Activated CD4-positive, alpha-beta memory T cell treated with anti-CD3 and anti-CD28 coated beads, Interleukin-2, amount 10 ng/mL, durations not matched to agents 7 days and 5 days (primary cell): ENCODE data around the gene FBXL20. TPM values are rescaled to one million over a fixed set of nuclear protein-coding genes. Genes with fewer than 3 reads are reported as not detected.
"Not testable (repeated sequence)": the region's sequence is repeated elsewhere in the genome, so short reads cannot be mapped to it uniquely, and the experiment has no call there.

Experiments
- CTCF ChIA-PET: fragments of 350-600 bp; sonication (Branson Sonifier 250); formaldehyde crosslinking; loops from one replicate; lab custom pipeline; 2021; ENCODE audit warnings: antibody characterized with exemption, inconsistent platforms; lab: Charles Lee
- POLR2A ChIA-PET: fragments of 350-600 bp; sonication (Branson Sonifier 250); formaldehyde crosslinking; loops from one replicate; lab custom pipeline; 2021; ENCODE audit warnings: antibody characterized with exemption; lab: Charles Lee
- DNase-seq: peaks from one replicate; pipeline ENCODE4 v3.0.0-alpha.2; 2020
- H3K27ac Mint-ChIP-seq: one replicate; pipeline ENCODE4 v1.8.0; 2021; ENCODE audit warnings: mild to moderate bottlenecking, mixed read lengths
- H3K27me3 Mint-ChIP-seq: one replicate; pipeline ENCODE4 v1.8.0; 2021; ENCODE audit warnings: mixed read lengths
- H3K36me3 Mint-ChIP-seq: one replicate; pipeline ENCODE4 v1.8.0; 2021; ENCODE audit warnings: low read depth, mixed read lengths
- H3K4me1 Mint-ChIP-seq: one replicate; pipeline ENCODE4 v1.8.0; 2021; ENCODE audit warnings: mixed read lengths
- H3K4me3 Mint-ChIP-seq: one replicate; pipeline ENCODE4 v1.8.0; 2021; ENCODE audit warnings: mild to moderate bottlenecking, mixed read lengths
- H3K9me3 Mint-ChIP-seq: one replicate; pipeline ENCODE4 v1.8.0; 2021; ENCODE audit warnings: mixed read lengths
- total RNA-seq, 2 experiments: library from RNA; stranded (reverse); gene quantifications; one replicate each; pipeline ENCODE4 v1.2.3, GENCODE V29; 2021

FBXL20 gene
- total RNA-seq, 2 experiments from 2014 or later: 17.5 to 18.4 TPM

- H3K27ac Mint-ChIP-seq: no peak overlapping the region
- no peak overlapping the region for H3K4me3 Mint-ChIP-seq
- peaks cover 3% of the 10 kb centered on the region for H3K4me1 Mint-ChIP-seq
- peaks cover 2% of the 10 kb centered on the region for H3K36me3 Mint-ChIP-seq
- ChIA-PET POLR2A (interaction anchor here (0.6 kb wide), 1 partner anchor 1482 kb away, joined by 3 read pairs; no protein-coding TSS in a partner anchor), CTCF (interaction anchor here (0.7 to 2.4 kb wide), 3 partner anchors 9 to 921 kb away, joined by 3 to 9 read pairs (median 6); no protein-coding TSS in a partner anchor)
- H3K9me3 Mint-ChIP-seq: no peaks in the 10 kb centered on the region
- no peak for DNase-seq
- no peaks in the 10 kb centered on the region for H3K27me3 Mint-ChIP-seq
Measured at GRCh38 chr17:39252788-39253460, 148.5 kb downstream of the FBXL20 start.

- peaks cover 3% of the 10 kb centered on the region for H3K4me1 Mint-ChIP-seq
- H3K27me3 Mint-ChIP-seq: no peaks in the 10 kb centered on the region
- peaks cover 2% of the 10 kb centered on the region for H3K36me3 Mint-ChIP-seq
- DNase-seq: no peak
- no peak overlapping the region for H3K4me3 Mint-ChIP-seq
- ChIA-PET CTCF (interaction anchor here (0.7 to 2.4 kb wide), 4 partner anchors 8 to 920 kb away, joined by 3 to 9 read pairs (median 4); no protein-coding TSS in a partner anchor), POLR2A (interaction anchor here (0.6 kb wide), 1 partner anchor 1481 kb away, joined by 3 read pairs; no protein-coding TSS in a partner anchor)
- H3K9me3 Mint-ChIP-seq: no peaks in the 10 kb centered on the region
- H3K27ac Mint-ChIP-seq: no peak overlapping the region
Measured at GRCh38 chr17:39251997-39252396, 149.4 kb downstream of the FBXL20 start.

DNA sequence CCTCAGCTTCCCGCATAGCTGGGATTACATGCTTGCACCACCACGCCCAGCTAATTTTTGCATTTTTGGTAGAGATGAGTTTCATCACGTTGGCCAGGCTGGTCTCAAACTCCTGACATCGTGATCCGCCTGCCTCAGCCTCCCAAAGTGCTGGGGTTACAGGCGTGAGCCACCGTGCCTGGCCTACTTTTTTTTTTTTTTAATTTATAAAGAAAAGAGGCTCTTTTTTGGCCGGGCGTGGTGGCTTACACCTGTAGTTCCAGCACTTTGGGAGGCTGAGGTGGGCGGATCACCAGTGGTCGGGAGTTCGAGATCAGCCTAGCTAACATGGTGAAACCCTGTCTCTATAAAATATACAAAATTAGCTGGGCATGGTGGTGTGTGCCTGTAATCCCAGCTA is 151.3 kb downstream of the FBXL20 start:
- POLR2A ChIA-PET, H3K36me3 Mint-ChIP-seq, DNase-seq, H3K27me3 Mint-ChIP-seq, H3K4me1 Mint-ChIP-seq, H3K9me3 Mint-ChIP-seq, H3K4me3 Mint-ChIP-seq, H3K27ac Mint-ChIP-seq: not testable (repeated sequence)
- CTCF ChIA-PET: interaction anchor here (0.7 to 3.7 kb wide), 4 partner anchors 12 to 267 kb away, joined by 4 to 10 read pairs (median 6); partner anchors contain the start of gene ARL5C

DNA sequence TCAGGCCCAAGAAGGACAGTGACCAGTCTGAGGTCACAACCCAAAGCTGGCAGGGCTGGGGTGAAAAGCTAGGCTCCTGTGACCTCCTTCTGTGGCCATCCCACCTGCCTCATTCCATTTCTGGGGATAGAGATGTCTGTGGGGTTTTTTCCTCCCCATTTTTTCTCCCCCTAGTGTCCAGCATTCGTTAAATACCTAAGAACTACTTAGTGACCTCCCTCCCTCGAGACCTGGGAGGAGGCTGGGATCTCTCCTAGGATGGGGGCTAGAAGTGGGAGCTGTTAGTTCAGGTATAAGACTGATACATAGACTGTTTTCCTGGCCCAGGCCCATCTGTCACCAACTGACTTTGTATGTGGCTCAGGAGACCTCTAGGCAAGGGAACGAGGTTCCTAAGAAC is 155.2 kb downstream of the FBXL20 start:
- H3K4me1 Mint-ChIP-seq: peaks cover 14% of the 10 kb centered on the region
- no peaks in the 10 kb centered on the region for H3K36me3 Mint-ChIP-seq
- no peak for DNase-seq
- H3K4me3 Mint-ChIP-seq: no peak overlapping the region
- POLR2A ChIA-PET: interaction anchor here (1.9 kb wide), 1 partner anchor 40 kb away, joined by 6 read pairs; no protein-coding TSS in a partner anchor
- no peaks in the 10 kb centered on the region for H3K27me3 Mint-ChIP-seq
- no peaks in the 10 kb centered on the region for H3K9me3 Mint-ChIP-seq
- no peak overlapping the region for H3K27ac Mint-ChIP-seq
- CTCF ChIA-PET: interaction anchor here (0.6 to 20.4 kb wide), 4 partner anchors 10 to 263 kb away, joined by 3 to 208 read pairs (median 22); no protein-coding TSS in a partner anchor

DNA sequence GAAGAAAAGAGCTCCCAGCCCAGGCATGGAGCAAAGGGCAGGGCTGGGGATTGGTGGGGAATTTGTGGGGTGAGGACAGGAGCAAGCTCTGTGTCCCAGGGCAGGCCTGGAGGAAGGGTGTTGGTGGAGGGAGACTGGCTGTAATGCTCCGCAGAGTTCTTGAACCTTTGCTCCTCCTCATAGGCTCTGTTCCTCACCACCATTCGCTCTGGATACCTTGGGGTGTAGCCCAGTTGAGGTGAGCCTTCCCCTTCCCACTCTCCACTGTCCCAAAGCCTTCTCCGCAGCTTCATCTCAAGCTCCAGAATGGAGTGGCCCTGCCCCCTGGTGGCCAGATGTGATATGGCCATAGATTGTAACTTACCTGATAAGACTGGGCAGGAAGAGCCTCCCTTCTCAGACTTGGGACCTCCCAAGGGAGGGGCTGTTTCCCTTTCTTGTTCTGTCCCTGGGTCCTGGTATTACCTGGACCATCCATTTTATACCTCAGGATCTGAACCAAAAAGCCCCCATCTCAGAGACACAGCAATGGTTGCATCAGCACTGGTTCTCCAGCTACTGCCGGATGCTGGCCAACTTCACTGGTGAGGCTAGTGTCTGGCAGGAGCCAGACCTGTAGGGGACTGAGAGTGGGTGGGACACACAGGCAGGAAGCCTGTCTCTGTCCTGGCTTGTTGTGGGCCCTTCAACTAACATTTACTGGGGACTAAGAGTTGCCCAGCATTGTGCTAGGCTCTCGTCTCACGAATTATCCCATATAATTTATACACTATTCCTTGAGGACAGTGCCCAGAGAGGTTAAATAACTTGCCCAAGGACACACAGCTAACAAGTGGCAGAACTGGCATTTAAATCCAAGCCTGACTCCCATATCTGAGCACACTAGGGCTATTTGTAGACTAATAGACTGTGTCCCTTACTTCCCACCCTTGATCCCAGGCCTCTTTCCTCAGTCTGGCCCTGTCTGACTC is 156.5 kb downstream of the FBXL20 start:
- no peak overlapping the region for H3K4me3 Mint-ChIP-seq
- POLR2A ChIA-PET: interaction anchor here (1.0 to 1.9 kb wide), 7 partner anchors 9 to 92 kb away, joined by 3 to 10 read pairs (median 5); partner anchors contain the start of gene RPL19
- CTCF ChIA-PET: interaction anchor here (0.6 to 20.4 kb wide), 35 partner anchors 8 to 828 kb away, joined by 3 to 208 read pairs (median 3); partner anchors contain the start of genes ARL5C and MED24
- H3K9me3 Mint-ChIP-seq: no peaks in the 10 kb centered on the region
- H3K27me3 Mint-ChIP-seq: no peaks in the 10 kb centered on the region
- H3K27ac Mint-ChIP-seq: no peak overlapping the region
- peaks cover 15% of the 10 kb centered on the region for H3K4me1 Mint-ChIP-seq
- DNase-seq: peak; percentile 89
- no peaks in the 10 kb centered on the region for H3K36me3 Mint-ChIP-seq

GRCh38 chr17:39244016-39244599 is 157.3 kb downstream of the FBXL20 start:
- Mint-ChIP-seq H3K9me3 (no peaks in the 10 kb centered on the region), H3K4me1 (peaks cover 23% of the 10 kb centered on the region), H3K4me3 (no peak overlapping the region), H3K27ac (no peak overlapping the region), H3K36me3 (no peaks in the 10 kb centered on the region), H3K27me3 (no peaks in the 10 kb centered on the region)
- POLR2A ChIA-PET: interaction anchor here (1.0 to 1.9 kb wide), 7 partner anchors 8 to 91 kb away, joined by 3 to 10 read pairs (median 5); partner anchors contain the start of gene RPL19
- CTCF ChIA-PET: interaction anchor here (0.6 to 20.4 kb wide), 35 partner anchors 8 to 810 kb away, joined by 3 to 208 read pairs (median 3); partner anchors contain the start of genes ARL5C and MED24
- DNase-seq: no peak

DNA sequence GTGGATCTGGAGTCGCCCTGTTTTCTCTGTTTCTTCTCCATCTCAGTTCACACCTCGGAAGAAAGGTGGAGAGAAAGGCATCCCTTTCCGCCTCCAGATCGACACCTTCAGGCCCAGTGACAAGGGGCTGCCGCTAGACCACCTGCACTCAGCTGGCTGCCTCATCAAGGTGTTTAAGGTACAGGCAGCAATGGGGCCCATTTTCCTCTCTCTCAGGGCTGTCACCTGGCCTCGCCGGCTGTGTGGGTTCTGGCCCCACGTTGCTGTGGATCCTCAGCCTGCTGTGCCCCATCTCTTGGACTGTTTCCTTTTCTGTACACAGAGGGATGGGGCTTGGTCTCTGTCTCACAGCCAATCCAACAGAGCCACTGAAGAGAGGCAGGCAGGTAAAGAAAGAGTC is 158.3 kb downstream of the FBXL20 start:
- no peak overlapping the region for H3K27ac Mint-ChIP-seq

GRCh38 chr17:39240631-39241030 is 160.8 kb downstream of the FBXL20 start:
- Mint-ChIP-seq H3K9me3 (no peaks in the 10 kb centered on the region), H3K4me1 (peaks cover 35% of the 10 kb centered on the region), H3K27me3 (no peaks in the 10 kb centered on the region), H3K36me3 (no peaks in the 10 kb centered on the region), H3K27ac (no peak overlapping the region), H3K4me3 (no peak overlapping the region)
- POLR2A ChIA-PET: no interaction called here
- CTCF ChIA-PET: interaction anchor here (0.9 to 20.4 kb wide), 4 partner anchors 9 to 76 kb away, joined by 3 to 208 read pairs (median 9); no protein-coding TSS in a partner anchor
- DNase-seq: no peak

More for the DNA sequence above, 158.3 kb downstream of the FBXL20 start:
- Mint-ChIP-seq H3K4me1 (peaks cover 31% of the 10 kb centered on the region), H3K27me3 (no peaks in the 10 kb centered on the region), H3K9me3 (no peaks in the 10 kb centered on the region), H3K36me3 (no peaks in the 10 kb centered on the region), H3K4me3 (no peak overlapping the region)
- CTCF ChIA-PET: interaction anchor here (0.6 to 20.4 kb wide), 7 partner anchors 9 to 261 kb away, joined by 3 to 208 read pairs (median 14); partner anchors contain the start of gene ARL5C
- POLR2A ChIA-PET: no interaction called here
- no peak for DNase-seq

- H3K4me1 Mint-ChIP-seq: peaks cover 34% of the 10 kb centered on the region
- no peaks in the 10 kb centered on the region for H3K36me3 Mint-ChIP-seq
- ChIA-PET CTCF (interaction anchor here (0.6 to 20.4 kb wide), 8 partner anchors 8 to 276 kb away, joined by 3 to 208 read pairs (median 5); no protein-coding TSS in a partner anchor), POLR2A (interaction anchor here (0.6 to 1.7 kb wide), 2 partner anchors 9 to 258 kb away, joined by 3 read pairs; no protein-coding TSS in a partner anchor)
- no peaks in the 10 kb centered on the region for H3K9me3 Mint-ChIP-seq
- H3K27ac Mint-ChIP-seq: no peak overlapping the region
- peak; percentile 77 for DNase-seq
- H3K4me3 Mint-ChIP-seq: no peak overlapping the region
- H3K27me3 Mint-ChIP-seq: no peaks in the 10 kb centered on the region
Measured at GRCh38 chr17:39239640-39240314, 161.6 kb downstream of the FBXL20 start.

- Mint-ChIP-seq H3K9me3 (no peaks in the 10 kb centered on the region), H3K27ac (peak overlapping the region; percentile 78), H3K4me1 (peaks cover 23% of the 10 kb centered on the region), H3K36me3 (no peaks in the 10 kb centered on the region), H3K27me3 (no peaks in the 10 kb centered on the region), H3K4me3 (peak overlapping the region; percentile 51)
- ChIA-PET POLR2A (interaction anchor here (0.8 to 4.1 kb wide), 7 partner anchors 10 to 385 kb away, joined by 3 to 22 read pairs (median 3); partner anchors contain the start of genes RPL19 and RPL23), CTCF (interaction anchor here (0.8 to 20.4 kb wide), 18 partner anchors 8 to 371 kb away, joined by 3 to 208 read pairs (median 4); partner anchors contain the start of genes FBXO47, MED1 and RPL19)
- DNase-seq: peak; percentile 82
Measured at GRCh38 chr17:39238311-39238972, 163.0 kb downstream of the FBXL20 start.

GRCh38 chr17:39237586-39237985 is 163.8 kb downstream of the FBXL20 start:
- no peak overlapping the region for H3K4me3 Mint-ChIP-seq
- H3K27me3 Mint-ChIP-seq: no peaks in the 10 kb centered on the region
- no peaks in the 10 kb centered on the region for H3K36me3 Mint-ChIP-seq
- H3K27ac Mint-ChIP-seq: no peak overlapping the region
- peaks cover 23% of the 10 kb centered on the region for H3K4me1 Mint-ChIP-seq
- DNase-seq: no peak
- no peaks in the 10 kb centered on the region for H3K9me3 Mint-ChIP-seq
- ChIA-PET POLR2A (interaction anchor here (1.0 to 4.1 kb wide), 5 partner anchors 31 to 384 kb away, joined by 3 to 22 read pairs (median 7); partner anchors contain the start of genes RPL19 and RPL23), CTCF (interaction anchor here (0.8 to 20.4 kb wide), 11 partner anchors 7 to 255 kb away, joined by 3 to 208 read pairs (median 9); partner anchors contain the start of gene RPL19)
